Measurements from ENCODE around the gene GDF2.

DNA sequence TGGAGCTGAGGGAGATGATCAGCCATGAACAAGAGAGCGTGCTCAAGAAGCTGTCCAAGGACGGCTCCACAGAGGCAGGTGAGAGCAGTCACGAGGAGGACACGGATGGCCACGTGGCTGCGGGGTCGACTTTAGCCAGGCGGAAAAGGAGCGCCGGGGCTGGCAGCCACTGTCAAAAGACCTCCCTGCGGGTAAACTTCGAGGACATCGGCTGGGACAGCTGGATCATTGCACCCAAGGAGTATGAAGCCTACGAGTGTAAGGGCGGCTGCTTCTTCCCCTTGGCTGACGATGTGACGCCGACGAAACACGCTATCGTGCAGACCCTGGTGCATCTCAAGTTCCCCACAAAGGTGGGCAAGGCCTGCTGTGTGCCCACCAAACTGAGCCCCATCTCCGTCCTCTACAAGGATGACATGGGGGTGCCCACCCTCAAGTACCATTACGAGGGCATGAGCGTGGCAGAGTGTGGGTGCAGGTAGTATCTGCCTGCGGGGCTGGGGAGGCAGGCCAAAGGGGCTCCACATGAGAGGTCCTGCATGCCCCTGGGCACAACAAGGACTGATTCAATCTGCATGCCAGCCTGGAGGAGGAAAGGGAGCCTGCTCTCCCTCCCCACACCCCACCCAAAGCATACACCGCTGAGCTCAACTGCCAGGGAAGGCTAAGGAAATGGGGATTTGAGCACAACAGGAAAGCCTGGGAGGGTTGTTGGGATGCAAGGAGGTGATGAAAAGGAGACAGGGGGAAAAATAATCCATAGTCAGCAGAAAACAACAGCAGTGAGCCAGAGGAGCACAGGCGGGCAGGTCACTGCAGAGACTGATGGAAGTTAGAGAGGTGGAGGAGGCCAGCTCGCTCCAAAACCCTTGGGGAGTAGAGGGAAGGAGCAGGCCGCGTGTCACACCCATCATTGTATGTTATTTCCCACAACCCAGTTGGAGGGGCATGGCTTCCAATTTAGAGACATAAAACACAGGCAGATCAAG is 3.3 kb downstream of the GDF2 start:
- TF ChIP-seq POLR2A (IDR thresholded peaks at IDR 0.05; ENCODE audit: low read depth, low read length) (no peak), POLR2AphosphoS5 (IDR thresholded peaks at IDR 0.05; ENCODE audit: low read length) (no peak)
- TF ChIP-seq, protein P1, sequence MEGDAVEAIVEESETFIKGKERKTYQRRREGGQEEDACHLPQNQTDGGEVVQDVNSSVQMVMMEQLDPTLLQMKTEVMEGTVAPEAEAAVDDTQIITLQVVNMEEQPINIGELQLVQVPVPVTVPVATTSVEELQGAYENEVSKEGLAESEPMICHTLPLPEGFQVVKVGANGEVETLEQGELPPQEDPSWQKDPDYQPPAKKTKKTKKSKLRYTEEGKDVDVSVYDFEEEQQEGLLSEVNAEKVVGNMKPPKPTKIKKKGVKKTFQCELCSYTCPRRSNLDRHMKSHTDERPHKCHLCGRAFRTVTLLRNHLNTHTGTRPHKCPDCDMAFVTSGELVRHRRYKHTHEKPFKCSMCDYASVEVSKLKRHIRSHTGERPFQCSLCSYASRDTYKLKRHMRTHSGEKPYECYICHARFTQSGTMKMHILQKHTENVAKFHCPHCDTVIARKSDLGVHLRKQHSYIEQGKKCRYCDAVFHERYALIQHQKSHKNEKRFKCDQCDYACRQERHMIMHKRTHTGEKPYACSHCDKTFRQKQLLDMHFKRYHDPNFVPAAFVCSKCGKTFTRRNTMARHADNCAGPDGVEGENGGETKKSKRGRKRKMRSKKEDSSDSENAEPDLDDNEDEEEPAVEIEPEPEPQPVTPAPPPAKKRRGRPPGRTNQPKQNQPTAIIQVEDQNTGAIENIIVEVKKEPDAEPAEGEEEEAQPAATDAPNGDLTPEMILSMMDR (IDR thresholded peaks at IDR 0.05 in 2 of 3, conservative IDR thresholded peaks at IDR 0.05 in 1 of 3; ENCODE audit: control insufficient read depth in 2 of 3, extremely low read depth in 1 of 3, insufficient read depth in 1 of 3, low read depth in 3 of 3, low read length in 3 of 3), result no peak

All from GM12878 (cell line).